ENCODE measurements around the gene AHRR.
"Not testable (repeated sequence)": the region's sequence is repeated elsewhere in the genome, so short reads cannot be mapped to it uniquely, and the experiment has no call there.

AHRR gene

DNA sequence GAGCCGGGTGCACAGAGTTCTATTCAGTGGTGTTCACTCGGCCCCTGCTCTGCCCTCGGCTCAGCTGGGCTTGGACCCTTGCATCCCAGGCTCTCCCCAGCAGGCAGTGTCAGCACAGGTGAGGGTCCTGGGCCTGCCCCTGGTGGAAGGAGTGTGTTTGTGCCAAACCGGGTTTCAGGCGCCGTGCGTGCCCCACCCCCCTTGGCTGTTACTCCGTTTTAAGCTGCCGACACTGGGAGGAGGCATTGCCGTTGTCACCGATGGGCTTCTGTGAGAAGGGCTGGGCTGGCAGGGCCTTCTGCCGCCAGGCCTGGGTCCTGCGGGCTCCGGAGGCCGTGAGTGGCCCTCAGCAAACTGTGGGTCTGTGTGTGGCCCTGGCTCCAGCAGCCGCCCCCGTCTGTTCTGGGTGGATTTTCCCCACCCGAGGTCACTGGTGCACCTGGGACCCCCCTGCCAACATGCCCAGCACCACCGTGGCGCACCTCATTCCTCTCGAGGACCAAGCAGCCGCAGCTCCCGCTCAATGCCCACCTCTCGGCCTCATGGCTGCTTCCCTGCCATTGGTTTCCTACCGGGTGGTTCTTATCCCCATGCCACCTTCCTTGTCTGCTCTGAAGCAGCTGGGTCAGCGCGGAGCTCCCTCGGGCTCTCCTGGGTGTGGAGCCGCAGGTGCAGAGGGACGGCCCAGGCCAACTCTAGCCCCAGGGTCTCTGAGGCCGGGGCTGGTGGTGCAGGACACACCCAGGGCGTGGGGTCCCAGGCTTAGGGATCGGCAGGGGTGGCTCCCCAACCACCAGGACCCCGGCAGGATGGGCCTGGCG lies 77.2 kb downstream of the AHRR start:
- no peak for DNase-seq

DNA sequence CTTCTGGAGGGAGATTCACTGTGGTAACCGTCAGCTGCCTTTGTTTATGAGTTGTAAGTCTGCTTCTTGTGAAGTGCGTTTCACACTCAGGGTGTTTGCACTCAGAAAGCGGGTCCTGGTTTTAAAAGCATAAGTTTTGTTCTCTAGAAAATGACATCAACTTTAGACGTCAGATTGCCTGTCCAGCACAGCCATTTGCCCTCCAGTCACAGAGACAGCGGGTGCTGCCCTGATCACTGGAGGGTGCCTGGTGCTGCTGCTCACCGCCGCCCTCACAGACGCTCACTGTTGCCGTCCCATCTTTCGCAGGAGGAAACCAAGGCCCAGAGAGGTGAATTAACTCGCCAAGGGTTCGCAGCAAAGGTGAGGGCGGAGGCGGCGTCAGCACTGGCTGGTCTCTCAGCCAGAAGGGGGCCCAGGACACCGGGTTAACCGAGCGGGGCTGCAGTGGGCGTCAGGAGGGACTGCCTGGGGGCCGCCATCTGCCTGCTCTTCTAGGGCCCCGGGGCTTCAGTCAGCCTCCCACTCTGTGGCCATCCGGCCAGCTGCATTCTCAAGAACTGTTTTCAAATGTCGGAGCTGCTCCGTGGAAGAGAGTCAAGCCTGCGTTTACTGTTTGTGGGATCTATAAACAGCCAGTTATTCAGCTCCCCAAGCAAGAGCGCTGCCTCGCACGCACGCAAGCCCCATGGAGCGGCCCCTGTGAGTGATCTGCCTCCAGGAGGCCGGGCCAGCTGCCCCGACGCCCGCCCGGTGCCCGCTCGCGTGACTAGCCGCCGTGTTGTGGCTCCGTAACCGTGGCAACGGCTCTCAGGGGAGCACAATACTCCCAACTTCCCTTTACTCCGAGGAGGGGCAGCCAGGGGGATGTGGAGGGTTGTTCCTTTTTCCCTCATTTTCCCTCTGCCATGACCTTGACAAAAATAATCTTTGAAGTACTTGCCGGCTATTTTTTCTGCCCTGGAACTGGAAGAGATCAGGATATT lies 78.1 kb downstream of the AHRR start:
- peak; percentile 71 to 90 for DNase-seq

DNA sequence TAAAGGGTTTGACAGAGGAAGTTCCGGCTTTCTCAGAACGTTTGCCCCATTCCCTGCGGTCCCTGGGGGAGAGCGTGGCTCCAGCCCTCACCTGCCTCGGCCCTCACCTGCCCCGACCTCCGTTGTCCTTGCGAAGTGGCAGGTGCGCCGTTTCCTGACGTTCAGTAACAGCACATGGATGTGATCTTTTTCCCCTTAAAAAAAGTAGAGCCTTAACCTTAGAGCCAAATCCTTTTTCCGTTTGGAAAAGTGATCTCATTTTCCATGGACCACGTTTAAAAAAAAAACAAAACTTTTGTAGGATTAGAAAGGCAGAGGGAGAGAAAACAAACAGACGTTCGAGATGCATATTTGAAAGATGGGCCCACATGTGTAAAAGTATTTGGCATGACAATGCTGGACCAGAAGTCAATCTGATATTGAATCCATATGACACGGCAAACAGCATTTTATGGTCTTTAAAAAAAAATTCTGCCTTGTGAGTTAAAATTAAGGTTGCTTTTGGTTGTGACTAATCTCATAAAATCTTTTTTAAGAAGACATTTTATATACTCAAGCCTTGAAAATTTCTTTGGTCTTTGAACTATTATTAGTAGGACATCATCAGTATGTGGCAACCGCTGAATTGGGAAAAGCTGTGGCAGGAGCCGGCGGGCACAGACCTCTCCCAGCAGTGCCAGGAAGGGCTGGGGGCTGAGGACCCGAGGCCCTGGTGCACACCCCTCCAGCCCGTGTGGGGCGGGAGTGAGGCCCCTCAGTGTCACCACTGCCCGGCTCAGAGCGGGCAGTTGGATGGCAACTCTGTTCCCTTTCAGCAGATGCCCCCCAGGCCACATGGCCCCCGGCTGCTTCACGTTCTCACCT lies 79.0 kb downstream of the AHRR start:
- peak in 1 of 2 experiments; percentile 76 for DNase-seq

DNA sequence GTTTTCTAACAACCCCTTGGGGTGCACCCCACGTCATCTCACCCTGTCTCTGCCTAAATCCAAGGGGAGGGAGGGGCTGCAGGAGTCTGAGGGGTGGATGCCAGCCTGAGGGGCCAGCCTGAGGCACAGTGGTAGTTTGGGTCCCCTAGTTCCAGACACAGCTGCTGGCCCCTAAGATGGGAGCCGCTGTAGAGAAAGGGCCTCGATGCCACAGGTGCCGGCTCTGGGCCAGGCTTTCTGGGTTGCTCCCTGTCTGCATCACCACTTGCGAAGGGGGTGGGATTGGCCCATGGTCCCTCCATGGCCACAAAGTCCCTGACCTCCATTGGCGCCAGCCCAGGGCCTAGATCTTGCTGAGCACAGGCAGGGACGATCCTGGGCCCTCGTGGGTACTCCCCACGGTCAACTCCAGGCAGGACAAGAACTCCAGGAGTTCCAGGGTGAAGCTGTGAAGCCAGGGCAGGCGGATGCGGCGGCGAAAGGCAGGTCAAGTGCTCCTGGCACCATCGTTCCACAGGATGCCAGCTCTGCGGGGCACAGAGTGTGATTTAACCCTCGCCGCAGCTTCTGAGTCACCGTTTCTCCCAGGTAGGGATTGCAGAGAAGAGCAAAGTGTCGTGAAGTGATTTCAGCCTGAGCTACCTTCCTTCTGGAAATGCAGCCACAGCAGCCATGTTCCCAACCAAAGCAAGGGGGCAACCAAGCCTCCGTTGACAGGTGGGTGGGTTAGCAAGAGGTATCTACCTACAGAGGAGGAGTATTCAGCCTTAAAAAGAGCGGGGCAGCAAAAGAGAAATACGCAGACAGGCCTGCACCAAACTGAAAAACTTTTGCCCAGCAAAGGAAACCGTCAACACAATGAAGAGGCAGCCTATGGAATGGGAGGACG lies 79.9 kb downstream of the AHRR start:
- no peak for DNase-seq

DNA sequence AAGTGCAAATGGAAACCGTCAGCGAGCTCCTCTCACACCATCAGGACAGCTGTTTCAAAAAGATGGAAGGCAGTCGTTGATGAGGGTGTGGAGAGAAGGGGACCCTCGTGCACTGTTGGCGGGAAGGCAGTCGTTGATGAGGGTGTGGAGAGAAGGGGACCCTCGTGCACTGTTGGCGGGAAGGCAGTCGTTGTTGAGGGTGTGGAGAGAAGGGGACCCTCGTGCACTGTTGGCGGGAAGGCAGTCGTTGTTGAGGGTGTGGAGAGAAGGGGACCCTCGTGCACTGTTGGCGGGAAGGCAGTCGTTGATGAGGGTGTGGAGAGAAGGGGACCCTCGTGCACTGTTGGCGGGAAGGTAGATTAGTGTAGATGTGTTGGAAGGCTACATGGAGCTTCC lies 80.7 kb downstream of the AHRR start:
- not testable (repeated sequence) for DNase-seq

DNA sequence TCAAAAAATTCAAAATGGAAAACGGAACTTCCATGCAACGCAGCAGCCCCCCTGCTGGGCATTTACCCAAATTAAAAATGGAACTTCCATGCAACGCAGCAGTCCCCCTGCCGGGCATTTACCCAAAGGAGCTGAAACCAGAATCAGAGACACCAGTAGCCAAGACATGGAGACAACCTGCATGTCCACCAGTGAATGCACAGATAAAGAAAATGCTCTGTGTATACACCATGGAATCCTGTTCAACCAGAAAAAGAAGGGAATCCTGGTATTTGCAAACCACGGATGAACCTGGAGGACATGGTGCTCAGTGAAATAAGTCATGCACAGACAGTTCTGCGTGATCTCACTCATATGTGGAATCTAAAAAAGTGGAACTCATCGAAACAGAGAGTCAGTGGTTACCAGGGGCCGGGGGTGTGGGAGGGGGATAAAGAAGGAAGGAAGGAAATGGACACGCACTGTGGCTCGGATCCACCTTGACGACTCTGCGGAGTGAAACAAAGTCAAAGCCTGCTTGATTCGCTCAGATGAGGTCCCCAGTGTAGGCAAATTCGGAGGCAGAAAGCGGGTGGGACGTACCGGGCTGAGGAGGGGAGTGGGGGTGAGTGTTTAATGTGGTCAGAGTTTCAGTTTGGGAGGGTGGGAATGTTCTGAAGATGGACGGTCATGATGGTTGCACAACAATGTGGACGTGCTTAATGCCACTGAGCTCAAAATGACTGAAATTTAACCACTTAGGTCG lies 81.3 kb downstream of the AHRR start:
- DNase-seq, result no peak

DNA sequence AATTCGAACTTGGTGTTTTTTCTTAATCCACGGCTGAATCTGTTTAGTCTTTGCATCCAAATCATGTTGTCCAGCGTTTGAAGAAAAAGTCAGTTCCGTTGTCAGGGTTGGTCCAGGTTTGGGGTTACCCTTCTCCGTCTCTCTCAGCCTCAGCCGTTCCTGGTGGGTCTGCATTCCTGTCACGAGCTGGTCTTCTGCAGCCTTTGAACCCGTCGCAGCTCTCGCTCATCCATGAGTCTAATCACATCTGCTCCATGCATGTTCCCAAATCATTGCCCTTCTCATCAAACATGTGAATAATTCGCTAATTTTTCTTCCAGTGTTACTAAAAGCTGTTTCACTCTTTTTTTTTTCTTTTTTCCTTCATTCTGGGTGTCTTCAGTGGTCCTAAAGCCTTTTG lies 82.5 kb downstream of the AHRR start:
- DNase-seq, result no peak

DNA sequence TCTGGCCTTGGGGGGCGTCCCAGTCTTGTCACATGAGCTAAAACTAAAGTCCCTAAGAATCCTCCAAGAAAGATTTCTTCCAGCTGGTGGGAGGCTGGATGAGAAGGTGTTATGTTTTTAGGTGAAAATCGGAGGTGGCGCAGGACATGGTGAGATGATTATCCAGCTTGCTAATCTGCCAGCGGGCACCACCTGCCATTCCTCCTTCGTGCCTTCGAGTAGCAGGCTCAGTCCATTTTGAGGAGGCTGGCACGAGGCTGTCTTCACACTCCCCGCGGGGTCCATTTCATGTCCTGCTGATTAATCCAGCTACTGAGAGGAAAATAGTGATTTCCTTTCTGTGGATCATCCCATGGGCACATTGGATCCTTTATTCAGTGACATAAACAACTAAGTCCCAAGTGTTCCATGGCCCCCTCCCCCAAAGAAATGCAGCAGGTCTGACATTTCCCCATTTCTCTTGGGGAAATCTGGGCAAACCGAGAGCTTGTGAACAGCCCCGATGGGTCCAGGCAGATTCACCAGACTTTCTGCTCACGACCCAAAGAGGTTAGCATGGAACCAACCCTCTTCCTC lies 83.2 kb downstream of the AHRR start:
- DNase-seq, result no peak

DNA sequence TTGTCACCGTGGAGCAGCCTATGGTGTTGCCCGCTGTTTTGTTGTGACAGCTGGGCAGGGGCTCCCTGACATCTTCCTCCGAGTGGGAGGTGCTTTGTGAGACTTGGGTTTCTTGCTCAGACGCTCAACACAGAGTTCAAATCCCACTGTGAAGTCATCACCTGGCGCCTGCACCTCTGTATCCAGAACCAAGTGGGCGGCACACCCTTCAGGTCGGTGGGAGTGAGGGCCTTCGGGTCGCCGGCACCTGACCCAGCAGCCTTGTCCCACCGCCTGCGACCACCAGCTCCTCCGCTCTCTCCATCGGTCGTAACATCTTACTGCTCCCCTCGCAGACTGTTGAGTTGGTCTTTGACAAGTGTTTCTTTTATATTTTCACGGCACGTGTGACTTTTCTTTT lies 83.9 kb downstream of the AHRR start:
- no peak for DNase-seq

DNA sequence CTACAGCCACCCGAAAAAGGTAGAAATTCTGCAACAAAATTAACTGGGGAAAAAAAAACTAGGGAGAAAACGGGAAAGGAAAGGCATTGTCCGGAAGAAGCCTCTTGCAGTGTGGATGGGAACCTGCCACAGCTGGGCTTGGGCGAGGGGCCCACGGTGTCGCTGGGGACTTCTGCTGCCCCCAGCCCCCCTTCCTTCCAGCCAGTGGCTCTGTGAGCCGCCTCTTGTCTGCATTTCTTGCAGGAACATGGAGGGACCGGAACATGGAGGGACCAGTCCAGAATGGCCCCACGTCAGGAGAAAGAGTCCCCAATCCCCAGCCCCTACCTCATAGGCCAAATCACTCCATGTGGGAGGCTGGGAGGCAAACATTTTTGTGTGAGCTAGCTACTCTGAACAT lies 84.5 kb downstream of the AHRR start:
- DNase-seq, result no peak

DNA sequence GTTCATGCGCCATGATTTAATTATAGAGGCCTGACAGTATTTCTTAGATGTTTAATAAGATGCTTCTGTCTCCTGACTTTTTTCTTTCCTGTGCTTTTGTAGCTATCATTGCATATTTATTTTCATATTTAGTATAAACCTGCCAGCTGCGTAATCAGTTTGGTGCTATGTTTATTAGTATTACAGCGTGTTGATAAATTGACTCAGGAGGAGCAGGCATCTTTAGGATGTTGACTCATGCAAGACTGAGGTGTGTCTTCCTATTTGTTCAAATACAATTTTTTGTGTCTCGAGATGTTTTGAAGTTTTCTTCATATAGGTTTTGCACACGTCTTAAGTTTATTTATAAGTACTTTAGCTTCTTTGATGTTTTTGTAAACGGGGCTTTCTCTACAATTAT lies 85.5 kb downstream of the AHRR start:
- no peak for DNase-seq

DNA sequence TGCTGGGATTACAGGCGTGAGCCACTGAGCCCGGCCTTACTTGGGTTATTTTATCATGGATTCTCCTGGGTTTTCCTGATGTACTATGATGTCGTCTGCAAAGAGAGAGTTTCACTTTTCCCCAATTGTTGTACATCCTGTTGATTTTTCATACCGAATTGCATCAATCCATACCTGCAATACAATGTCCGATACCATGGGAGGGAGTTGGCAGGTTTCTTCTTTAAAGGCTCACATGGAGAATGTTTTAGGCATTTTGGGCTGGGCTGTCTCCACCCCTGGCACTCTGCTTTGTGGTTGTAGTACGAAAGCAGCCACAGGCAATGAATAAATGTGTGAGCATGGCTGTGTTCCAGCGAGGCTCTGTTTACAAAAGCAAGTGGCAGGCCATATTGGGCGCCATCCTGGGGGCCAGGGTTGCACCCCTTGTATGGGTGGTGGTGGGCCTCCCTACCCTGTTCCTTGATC lies 86.3 kb downstream of the AHRR start:
- DNase-seq, result no peak

DNA sequence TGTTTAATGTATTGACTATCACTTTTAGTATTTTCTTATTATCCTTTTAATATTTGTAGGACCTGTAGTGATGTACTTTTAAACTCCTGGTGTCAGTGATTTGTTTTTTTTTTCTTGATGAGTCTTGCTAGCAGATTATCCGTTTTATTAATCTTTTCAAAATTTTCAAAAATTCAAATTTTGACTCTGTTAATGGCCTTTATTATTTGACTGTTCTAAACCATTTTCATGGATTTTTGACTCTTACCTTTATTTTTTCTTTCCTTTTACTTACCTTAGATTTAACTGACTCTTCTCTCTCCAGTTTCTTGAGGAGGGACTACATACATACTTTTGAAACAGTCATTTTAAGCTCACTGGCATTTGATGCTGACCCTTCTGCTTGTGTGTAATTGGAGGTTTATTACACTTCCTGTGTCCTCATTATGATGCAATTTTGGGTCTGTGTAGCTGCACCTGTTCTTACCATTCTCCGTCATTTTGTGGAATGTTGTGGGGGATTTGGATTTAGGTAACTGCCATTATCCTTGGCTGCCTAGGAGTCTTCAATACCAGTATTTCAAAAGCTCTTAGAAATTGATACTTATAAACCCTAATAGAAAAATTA lies 89.5 kb downstream of the AHRR start:
- no peak for DNase-seq

DNA sequence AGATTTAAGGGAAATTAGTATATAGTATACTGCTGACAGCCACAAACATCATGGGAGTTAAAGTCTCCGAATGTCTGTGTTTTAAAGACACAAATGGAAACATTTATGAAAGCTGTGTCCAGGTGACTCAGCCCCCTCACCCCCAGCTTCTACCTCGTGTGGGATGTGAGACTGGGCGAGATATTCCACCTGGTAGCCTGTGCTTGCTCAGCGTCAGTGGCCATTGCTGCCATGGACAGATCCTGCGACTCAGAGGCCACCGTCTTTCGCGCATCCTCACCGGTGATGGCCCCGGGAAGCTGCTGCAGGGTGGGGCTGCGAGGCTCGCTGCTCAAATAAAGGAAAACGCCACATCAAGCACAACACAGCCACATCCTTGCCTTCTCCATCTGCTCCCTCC lies 90.2 kb downstream of the AHRR start:
- DNase-seq, result no peak

DNA sequence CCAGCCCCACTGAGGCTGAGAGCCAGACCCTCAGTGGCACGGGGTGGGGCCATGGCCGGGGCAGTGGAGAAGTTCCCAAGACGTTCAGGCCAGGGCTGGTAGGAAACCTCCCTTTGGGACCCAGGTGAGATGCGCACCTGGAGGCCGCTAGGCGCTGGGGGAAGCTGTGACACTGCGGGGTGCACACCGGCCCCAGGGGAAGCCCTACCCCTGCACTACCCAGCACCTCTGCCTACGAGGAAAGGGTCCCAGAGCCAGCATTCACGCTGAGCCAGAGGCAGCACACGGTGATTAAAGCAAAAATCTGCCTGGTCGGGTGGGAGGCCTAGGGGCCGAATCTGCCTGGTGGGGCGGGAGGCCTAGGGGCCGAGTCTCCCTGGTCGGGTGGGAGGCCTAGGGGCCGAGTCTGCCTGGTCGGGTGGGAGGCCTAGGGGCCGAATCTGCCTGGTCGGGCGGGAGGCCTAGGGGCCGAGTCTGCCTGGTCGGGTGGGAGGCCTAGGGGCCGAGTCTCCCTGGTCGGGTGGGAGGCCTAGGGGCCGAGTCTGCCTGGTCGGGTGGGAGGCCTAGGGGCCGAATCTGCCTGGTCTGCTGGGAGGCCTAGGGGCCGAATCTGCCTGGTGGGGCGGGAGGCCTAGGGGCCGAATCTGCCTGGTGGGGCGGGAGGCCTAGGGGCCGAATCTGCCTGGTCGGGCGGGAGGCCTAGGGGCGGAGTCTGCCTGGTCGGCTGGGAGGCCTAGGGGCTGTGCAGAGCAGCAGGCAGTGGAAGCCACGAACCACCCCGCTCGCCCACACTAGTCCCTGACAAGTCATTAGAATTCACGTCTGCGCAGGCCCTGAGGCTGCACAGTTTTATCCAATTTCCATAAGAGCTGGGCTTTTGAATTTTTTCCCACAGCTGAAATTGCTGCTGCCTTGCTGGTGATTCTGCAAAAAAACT lies 93.7 kb downstream of the AHRR start:
- peak; percentile 35 to 57 for DNase-seq

DNA sequence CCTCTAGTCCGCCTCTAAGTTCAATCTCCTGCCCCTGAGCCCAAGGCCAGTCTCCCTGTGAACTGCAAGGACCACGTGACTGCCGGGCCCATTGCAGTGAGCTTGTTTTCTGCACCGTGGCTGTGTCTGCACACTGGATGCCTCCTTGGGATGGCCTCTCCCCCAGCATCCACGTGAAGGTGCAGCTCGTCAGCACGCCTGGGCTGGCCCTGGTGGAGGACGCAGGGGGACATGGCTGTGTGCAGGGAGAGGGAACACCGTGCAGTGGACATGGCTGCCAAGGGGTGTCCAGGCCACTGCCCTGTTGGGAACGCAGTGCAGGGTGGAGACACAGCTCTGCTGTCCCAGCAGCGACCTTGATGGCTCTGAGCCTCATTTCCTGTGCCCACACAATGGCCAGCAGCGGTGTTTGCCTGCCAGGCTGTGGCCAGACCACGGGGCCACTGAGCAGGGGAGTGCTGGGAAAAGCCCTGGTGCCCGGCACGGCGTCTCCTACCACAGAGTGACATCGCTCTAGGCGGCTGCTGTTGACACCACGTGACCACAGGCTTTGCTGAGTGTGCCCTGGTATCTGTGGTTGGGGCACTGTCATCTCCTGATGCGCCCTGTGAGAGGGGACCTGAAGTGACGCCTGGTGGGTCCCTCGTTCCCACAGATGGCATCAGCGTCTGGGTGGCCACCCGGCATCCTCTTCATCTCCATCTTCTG lies 94.6 kb downstream of the AHRR start:
- DNase-seq, result no peak

DNA sequence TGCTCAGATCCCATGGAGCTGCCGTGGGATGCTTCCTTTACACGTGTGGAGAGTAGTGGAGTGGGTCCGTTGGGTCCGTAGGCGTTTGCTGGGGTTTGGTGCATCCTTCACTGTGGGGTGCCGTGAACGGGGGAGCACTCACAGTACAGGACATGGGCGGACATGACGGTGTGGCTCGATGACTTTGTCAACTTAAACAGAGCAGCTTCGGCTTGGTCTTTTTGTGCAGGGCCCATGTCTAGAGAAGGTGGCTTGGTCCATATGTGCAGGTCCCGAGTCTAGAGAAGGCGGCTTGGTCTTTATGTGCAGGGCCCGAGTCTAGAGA lies 95.1 kb downstream of the AHRR start:
- no peak for DNase-seq
